Activated naive CD4-positive, alpha-beta T cell (primary cell): ENCODE measurements around the gene SLC41A3.
"Not testable (repeated sequence)": the region's sequence is repeated elsewhere in the genome, so short reads cannot be mapped to it uniquely, and the experiment has no call there.

Experiments
- DNase-seq, 4 experiments: peaks; one replicate each; lab custom pipeline; 2025; lab: John Stamatoyannopoulos, UW

SLC41A3 gene

DNA sequence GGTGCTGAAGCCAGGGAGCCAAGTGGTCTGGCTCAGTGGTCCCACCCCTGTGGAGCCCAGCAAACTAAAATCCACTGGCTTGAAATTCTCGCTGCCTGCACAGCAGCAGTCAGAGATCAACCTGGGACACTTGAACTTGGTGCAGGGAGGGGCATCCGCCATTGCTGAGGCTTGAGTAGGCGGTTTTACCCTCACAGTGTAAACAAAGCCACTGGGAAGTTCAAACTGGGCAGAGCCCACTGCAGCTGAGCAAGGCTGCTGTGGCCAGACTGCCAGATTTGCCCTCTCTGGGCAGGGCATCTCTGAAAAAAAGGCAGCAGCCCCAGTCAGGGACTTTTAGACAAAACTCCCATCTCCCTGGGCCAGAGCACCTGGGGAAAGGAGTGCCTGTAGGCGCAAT is 87.2 kb downstream of the SLC41A3 start:
- DNase-seq, result not testable (repeated sequence)

DNA sequence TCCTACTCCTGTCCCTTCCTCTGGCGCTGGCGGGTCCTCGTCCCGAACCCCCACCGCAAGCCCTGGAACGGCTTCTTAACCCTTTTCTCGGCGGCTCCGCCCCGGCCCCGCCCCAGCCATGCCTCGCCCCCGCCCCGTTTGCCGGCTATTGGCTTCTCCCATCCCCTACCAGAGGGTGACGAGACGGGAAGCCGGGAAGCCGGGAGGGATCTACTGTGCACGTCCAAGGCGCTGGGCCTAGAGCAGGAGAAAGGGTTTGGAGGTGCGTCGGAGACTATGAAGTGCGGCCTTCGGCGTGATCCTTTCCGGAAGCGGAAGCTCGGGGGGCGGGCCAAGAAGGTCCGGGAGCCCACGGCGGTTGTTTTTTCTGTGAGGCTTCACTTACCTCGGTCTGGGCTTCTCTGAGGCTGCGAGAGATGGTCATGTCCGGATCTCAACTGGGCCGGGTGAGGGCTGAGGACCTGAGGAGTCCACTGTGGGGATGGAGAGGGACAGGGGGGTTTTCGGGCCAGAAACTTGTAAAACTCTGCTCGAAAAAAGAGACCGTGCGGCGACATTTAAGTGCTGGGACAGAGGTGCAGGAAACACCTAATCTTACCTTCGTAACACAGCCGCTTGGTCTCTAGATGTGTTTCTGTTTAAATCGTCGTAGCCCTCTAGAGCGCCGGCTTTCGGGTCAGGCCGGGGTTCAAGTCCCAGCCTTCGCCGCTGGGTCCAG is 93.5 kb downstream of the SLC41A3 start:
- peak in 2 of 4 experiments; percentile 25 to 59 for DNase-seq

DNA sequence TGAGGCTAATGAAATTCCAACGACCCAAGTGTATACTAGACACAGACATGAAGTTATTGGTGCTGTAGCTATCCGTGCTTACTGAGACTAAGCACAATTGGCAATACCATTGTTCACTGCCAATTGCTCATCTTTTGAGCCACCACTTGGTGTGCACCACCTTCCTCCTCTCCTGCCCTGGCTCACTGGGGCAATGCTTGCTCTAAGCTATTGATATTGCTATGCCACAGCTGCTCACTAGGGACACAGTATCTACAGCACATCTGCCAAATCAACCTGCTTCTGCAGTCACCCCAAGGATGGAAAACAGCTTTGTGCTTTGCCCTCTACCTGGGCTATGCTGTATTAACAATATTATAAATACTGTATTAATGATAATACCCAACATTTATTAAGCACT is 99.0 kb downstream of the SLC41A3 start:
- not testable (repeated sequence) for DNase-seq

DNA sequence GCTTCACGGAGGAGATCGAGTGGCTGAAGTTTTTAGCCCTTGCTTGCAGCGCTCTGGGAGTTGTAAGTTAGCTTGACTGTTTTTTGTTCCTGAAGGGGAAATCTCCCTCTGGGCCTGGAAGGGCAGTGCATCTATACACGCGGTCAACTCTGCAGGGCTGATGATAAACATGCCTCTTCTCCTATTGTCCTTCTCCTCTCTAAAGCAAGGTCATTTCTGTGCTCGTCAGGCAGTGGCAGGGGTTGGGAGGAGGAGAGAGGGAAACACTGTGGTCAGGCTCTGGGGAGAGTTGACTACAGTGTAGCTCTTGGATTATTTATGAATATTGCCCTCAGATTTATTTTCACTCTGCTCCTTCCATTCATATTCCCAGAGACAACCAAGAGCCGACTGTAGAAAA is 106.8 kb downstream of the SLC41A3 start:
- DNase-seq, result not testable (repeated sequence)

DNA sequence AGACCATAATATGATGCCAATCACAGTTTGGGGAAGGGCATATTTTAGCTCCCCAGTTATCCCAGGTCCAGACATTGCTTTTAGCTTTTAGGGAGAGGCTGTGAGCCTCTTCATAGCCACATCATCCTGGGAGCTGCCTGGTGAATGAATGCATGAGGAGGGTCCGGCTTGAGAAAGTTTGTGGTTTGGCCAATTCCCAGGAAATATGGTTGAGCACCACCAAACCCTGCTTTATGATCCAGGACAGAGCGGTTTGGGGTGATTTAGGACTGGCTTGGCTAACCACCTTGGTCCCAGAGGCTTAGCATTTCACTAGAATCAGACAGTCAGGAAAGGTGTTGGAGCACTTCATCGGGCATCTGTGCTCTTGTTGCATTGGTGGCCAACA is 107.9 kb downstream of the SLC41A3 start:
- DNase-seq, result not testable (repeated sequence)

DNA sequence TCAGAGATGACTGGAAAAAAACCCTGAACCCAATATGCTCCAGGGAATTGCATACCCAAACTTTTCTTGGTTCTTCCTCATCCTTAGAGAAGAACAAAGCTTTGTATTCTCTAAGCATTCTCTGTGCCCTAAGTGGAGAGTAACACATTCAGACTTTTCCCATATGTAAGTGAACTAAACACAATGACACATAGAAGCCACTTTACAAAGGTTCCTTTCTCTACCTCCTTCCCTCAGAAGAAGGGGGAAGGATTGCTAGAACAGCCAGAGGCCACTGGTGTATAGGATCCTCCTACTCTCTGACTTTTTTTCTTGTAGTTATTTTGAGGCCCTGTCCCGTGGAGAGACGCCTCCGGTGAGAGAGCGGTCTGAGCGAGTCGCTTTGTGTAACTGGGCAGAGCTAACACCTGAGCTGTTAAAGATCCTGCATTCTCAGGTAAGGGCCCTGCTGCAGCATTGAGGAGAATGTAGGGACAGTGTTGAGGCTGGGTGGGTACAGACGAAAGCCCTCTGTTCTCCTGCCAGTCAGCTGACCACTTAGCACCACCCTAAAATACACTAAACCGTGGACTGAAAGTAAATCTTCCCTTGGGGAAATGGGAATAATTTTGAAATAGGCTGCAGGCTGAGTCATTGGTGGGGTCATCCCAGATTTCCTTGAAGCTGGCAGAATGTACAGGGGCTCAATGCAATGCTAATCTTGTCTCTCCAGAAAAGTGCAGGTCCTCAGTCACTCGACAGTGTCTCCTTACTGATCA is 108.5 kb downstream of the SLC41A3 start:
- DNase-seq, result not testable (repeated sequence)

DNA sequence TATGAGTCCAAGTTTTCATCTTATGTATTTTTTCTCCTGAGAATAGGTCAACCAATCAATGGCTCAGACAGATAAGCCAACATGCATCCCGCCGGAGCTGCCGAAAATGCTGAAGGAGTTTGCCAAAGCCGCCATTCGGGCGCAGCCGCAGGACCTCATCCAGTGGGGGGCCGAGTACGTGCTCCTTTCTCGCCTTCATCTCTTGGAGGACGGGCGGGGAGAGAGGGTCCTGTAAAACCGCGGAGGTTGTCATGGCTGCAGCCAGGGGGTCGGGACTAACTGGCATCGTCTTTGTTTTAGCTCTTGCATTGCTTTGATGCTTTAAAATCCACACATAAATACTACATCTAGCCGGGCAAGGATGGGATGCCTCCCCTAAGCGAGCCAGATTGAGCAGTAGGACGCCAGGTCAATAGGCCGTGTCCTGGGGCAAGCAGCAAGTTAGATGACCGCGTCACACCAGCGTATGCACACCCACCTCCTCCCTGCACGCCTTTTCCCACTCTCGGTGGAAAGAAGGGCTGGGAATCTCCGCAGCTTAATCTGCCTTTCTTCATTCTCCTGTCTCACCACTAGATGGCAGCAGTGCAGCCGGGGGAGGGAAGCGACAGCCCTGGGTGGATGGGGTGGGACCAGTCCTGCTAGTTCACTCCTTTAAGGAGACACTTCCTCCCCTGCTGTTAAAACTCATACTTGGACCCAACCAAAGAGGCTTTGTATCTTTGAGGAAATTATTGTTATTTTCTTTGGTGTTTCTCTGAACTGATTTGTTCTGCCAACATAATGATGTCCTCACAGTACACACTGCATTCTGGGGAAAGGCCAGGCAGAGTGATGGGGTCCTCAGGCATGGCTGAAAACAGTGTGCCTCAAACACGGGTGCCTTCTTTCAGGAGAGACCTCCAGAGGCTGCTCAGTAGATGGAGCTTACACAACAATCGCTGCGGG is 111.7 kb downstream of the SLC41A3 start:
- not testable (repeated sequence) for DNase-seq

DNA sequence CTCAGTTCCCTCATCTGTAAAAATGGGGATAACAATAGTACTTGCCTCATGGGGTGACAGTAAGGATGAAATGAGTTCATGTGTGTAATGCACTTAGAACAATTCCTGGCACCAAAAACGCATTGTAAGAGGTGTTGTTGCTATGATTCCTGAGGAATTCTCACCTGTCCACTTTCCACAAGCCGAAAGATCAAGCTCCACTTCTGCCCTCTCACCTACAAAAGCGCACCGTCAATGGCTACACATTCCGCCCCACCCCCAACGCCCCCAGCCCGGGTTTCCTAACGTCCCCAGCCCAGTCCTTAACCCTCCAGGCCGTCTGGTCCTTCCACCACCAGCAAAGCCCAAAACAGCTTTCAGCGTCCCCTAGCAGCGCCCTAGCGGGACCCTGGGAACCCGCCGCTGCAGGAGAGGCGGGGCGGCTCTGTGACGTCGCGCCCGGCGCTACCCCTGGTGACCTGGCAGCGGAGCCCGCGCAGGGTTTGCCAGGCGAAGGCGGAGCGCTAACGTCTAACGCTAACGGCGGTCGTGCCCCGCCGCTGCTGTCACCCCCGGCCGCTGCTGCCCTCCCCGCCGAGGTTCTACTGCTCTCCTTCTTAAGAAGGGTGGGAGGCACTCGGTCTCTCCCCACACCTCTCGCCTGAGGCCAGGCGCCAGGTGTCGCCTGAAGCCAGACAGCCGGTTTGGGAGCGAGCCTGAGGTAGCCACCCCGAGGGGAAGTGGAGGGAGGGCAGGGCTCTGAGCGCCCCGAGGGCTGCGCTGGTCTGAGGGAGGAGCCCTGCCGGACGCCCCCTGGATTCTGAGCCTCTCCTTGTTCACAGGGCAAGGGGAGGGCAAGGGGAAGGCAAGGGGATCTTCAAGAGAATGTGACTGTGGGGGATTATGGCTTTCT is 115.0 kb downstream of the SLC41A3 start, which contains the start of gene ROPN1B:
Gene ROPN1B, plus strand, starts transcription at position 478 of the 892 bp plus-strand sequence. CDS start 2,877 bp downstream, outside the sequence.
- not testable (repeated sequence) for DNase-seq

DNA sequence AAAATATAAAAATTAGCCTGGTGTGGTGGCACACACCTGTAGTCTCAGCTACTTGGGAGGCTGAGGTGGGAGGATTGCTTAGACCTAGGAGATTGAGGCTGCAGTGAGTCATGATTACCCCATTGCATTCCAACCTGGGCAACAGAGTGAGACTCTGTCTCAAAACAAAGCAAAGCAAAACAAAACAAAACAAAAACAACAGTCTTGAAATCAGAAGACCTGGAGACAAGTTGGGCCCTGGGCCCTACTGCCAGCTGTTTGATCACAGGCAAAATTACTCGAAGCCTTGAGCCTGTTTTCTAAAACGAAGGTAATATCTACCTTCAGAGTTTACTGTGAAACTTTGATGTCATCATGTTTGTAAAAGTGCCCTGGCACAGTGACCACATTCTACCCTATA is 115.8 kb downstream of the SLC41A3 start:
- DNase-seq, result not testable (repeated sequence)

DNA sequence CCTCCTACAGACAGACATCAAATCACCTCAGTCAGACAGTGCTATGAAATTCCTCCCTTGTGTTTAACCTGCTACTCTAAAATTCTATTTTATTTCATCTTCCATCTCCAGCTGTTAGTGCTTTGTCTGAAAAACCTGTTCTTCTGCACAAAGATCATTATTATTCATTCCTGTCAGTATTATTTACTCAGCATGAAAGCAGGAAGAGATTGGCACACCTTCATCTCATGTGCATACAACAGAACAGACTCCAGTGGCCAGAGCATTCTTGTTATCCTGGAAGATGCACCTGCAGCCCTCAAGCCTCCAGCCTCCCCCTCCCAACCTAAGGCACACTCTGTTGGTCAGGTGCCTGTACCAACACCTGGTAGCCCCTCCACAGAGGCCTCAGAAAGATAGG is 116.8 kb downstream of the SLC41A3 start:
- DNase-seq, result no peak

DNA sequence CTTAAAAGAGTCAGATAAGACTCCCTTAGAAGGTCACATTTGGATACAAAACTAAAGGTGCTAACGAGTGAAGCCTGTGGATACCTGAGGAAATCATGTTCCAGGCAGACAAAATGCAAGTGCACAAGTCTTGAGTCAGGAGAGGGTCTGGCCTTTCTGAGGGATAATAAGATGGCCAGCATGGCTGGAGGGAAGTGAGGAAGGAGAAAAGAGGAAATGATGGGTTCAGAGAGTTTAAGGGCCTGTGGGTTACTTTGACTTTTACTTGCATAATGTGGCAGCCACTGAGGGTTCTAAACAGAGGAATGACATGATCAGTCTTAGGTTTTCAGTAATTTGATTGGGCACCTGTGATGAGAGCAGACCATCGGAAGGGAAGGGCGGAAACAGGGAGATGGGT is 118.4 kb downstream of the SLC41A3 start:
- no peak for DNase-seq

DNA sequence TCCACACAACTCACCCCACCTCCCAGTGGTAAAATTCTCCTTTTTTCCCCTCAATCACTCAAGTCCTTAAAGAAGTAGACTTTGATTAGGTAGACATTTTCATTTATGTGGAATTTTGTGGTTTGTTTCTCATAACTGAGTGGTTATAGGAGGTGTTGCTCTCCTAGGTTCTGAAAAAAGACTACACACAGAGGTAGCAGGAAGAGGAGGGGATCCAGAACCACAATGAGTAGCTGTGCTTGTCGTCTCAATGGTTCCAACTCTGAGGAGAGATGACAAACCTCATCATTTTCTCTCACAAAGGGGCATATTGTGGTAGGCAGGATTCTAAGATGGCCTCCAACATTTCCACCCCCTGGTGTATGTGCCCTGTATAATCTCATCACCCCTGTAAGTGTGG is 120.1 kb downstream of the SLC41A3 start:
- DNase-seq, result not testable (repeated sequence)

DNA sequence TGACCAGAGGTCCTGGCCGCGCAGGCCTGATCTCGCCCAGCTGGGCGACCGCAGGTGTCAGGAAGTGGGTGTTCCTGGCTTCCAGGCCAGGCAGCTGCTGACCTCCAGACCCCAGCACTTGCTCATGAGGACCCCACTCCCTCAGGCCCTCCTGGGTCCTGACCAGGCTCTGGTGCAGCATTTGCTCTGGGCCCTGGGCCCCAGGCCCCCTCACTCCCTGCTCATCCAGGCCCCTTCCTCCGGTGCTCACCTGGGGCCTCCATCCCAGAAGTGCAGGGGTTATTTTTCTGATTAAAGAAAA is 122.7 kb downstream of the SLC41A3 start:
- DNase-seq, result no peak

DNA sequence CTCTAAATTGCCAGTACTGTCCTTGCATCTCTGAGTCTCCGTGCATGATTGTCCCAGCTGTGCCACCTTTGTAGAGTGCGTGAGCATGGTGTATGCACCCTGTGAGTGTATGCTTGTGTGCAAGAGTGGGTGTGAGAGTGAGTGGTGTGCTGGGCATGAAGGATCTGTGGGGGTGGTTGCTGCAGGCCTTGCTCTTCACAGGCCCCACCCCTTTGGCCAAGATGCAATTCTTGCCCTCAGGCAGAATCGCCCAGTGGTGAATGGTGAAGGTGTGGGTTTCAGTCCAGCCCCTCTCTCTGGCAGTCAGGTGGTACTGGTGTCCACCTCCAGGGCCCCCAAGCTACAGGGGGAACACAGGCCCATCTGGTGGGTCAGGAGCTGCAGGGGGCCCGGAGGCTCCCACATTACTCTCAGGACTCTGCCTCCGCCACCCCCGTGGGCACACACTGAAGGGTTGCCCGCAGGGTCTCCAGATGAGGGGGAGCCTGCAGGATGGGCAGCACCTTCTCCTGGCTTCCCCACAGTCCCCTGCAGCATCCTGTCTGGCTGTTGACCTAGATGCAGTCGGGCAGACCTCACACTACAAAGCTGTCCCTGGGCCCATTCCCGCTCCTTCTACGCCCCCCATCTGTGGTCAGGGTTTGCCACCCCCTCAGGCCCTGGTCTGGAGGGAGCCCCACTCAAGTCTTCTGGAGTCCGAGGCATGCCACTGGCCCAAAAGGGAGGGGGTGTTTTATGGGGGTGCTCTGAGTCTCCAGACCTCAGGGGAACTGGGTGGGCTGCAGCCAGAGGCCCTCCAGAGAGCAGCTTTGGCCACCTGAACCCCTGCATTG is 123.3 kb downstream of the SLC41A3 start:
- no peak for DNase-seq

DNA sequence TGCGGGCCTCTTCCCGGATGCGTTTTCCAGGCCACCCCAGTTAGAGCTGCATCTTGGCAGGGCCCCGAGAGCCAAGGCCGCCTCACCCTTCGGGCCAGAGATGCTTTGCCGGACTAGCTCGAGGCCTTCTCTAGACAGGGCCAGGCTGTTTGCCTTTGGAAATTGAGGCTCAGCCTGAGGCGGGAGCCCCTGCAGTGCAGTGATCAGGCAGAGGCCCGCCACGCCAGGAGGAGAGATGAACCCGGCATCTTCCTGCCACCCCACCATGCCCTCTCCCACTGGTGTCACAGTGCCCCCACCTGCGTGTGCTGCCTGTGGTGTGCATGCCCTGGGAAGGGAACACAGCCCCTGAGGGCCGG is 123.9 kb downstream of the SLC41A3 start:
- no peak for DNase-seq

DNA sequence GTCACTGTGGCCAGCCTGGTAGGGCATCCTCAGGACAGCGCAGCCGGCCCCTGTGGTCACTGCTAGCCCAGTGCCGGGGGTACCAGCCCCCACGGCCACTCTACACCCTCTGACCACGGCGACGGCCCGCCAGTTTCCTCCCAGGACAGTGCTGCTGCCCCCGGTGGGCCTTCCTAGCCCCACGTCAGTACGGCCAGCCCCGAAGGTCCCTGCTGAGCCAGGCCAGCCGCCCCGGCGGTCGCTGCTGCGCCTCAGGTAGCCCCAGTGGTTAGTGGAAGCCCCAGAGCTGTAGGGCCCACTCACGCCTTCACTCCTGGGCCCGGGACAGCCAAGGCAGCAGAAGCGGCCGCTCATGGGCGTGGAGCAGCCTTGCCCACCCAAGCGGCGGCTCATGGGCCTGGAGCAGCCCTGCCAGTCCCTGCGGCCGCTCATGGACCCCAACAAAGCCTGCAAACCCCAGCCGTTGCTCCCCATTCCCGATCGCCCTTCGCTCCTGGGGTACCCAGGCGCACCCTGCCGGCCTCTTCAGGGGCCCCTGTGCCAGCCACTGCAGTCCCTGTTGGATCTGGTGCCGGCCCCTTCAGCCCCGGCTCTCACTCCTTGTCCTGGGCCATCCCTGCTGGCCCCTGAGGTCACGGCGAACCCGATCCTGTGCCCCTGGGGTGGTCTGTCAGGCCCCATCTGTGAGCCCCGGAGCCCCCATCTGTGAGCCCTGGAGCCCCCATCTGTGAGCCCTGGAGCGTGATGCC is 124.4 kb downstream of the SLC41A3 start:
- no peak for DNase-seq

DNA sequence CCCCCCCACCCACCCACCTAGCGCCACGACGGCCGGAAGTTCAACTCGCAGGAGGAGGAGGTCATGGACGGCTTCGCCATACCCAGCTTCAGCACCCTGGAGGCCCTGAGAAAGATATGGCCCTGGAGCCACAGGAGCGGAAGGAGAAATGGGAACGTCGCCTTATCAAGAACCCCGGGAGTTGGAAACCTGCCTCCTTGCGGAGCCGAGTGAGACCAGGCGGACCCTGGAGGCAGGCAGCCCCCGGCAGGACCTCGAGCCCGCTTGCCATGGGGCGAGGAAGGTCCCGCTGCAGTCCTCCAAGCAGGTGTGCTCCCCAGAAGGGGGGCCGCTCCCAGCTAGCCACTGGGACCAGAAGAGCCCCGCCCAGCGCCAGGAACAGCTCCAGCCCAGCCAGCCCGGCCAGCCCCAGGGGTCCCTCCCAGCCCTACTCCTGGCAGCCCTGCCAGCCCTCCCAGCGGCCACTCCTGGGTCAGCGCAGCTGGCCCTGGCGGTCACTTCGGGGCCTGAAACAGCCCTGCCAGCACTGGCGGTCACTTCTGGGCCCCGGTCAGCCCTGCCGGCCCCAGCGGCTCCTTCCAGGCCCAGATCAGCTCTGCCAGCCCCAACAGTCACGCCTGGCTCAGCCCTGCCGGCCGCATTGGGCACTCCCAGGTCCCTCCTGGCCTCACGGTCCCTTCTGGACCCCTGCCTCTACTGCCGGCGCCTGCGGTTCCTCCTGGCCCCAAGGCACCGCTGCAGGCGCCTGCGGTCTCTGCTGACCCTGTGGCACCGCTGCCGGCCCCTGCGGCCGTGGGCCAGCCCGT is 125.2 kb downstream of the SLC41A3 start:
- no peak for DNase-seq

DNA sequence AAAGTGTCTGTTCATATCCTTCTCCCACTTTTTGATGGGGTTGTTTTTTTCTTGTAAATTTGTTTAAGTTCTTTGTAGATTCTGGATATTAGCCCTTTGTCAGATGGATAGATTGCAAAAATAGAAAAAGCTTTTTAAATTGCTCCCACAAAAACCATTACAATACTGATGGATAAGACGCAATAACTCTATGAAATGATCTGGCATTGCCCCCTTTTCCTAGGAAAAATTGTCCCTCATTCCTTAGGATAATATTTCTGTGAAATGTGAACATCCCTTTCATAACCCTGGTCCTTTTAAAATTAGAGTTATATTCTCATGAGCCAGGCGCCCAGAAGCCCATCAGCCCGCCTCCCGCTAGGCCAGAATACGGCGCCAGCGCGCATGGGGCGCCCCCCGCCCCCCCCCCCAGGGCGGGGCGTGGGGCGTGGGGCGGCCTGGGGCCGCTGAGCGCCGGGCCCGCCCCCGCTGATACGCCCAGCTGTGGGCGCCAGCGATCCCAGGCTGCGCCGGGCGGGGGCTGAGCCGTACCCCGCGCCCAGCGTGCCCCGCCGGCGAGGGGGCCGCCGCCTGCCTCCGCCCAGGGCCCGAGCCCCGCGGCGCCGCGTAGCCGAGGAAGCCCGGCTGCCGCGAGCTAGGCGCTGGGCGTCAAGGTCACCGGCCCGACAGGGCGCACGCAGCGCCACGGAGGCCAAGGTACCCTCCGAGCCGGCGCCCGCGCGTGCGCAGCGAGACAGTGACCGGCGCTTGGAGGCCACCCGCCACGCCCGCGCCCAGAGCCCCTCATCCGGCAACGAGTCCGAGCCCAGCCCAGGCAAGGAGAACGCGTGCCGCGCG is 126.0 kb downstream of the SLC41A3 start:
- DNase-seq, result no peak
